K562 (cell line): ENCODE results near the gene PITRM1. TPM values are rescaled to one million over a fixed set of nuclear protein-coding genes. Genes with fewer than 3 reads are reported as not detected.

Experiments used
- ATAC-seq: fragments of 200-7000 bp; cut with Tn5 transposase; 3 replicates; pipeline ENCODE4 v1.9.1; 2020; ENCODE audit warnings: moderate library complexity
- BruUV-seq: library from RNA; stranded (reverse); fragments of 400-500 nt; replicated peaks from 2 replicates; lab custom pipeline; 2021; lab: Mats Ljungman, UMichigan
- CTCF ChIA-PET: fragments of 300-600 bp; formaldehyde crosslinking; extraction: SDS; loops from one replicate; lab custom pipeline; 2021; ENCODE audit warnings: low intra/inter-chr PET ratio; lab: Yijun Ruan, JAX
- POLR2A ChIA-PET: fragments of 300-600, 350-650 bp; sonication (Branson Sonifier 250); formaldehyde crosslinking; extraction: SDS; loops from one replicate; lab custom pipeline; 2021; ENCODE audit warnings: antibody characterized with exemption, inconsistent platforms; lab: Yijun Ruan, JAX
- DNase-seq, 4 experiments: peaks; one replicate each; pipeline versions ENCODE4 v3.0.0 to v3.0.0-alpha.2; 2011 to 2018; ENCODE audit warnings: low spot score in 3 of 4, mixed read lengths in 3 of 4; ENCODE audit errors: extremely low read depth in 1 of 4
- FAIRE-seq: peaks from 2 replicates; lab custom pipeline; 2011; peaks lifted over from hg19 to GRCh38; lab: Jason Lieb, UNC
- H2AFZ ChIP-seq: 2 replicates; pipeline ENCODE4 v1.6.0; 2011; ENCODE audit warnings: low read depth, low read length, control low read depth, inconsistent platforms
- H3K27ac ChIP-seq: fragments of 200-600 bp; 3 replicates; pipeline ENCODE4 v1.8.0; 2011; ENCODE audit warnings: low read depth, mild to moderate bottlenecking, control low read depth, inconsistent platforms, low read length, moderate library complexity, mixed read lengths; ENCODE audit errors: extremely low read depth
- H3K27me3 ChIP-seq, 2 experiments: fragments of 300-600 bp in 1 of 2; 2 replicates in 1 of 2; 3 replicates in 1 of 2; pipeline versions ENCODE4 v1.6.0 to v1.8.0; 2011; ENCODE audit warnings: inconsistent platforms in 2 of 2, low read length in 2 of 2, mild to moderate bottlenecking in 1 of 2, mixed read lengths in 1 of 2, moderate library complexity in 1 of 2; ENCODE audit not compliant: control insufficient read depth in 2 of 2, insufficient read depth in 2 of 2
- H3K36me3 ChIP-seq: fragments of 300-600 bp; 3 replicates; pipeline ENCODE4 v1.8.0; 2011; ENCODE audit warnings: mild to moderate bottlenecking, low read length, inconsistent platforms; ENCODE audit not compliant: control insufficient read depth, insufficient read depth
- H3K4me1 ChIP-seq, 2 experiments: fragments of 200-600 bp in 1 of 2; replicated peaks in 1 of 2; 2 replicates in 1 of 2; 3 replicates in 1 of 2; pipeline versions ENCODE4 v1.5.1 to v1.8.0; 2011; ENCODE audit warnings: inconsistent platforms in 2 of 2, low read length in 2 of 2, mild to moderate bottlenecking in 1 of 2, mixed read lengths in 1 of 2, moderate library complexity in 1 of 2; ENCODE audit not compliant: control insufficient read depth in 2 of 2, insufficient read depth in 2 of 2
- H3K4me2 ChIP-seq: 2 replicates; pipeline ENCODE4 v1.6.1; 2011; ENCODE audit warnings: low read length, control low read depth, inconsistent platforms, mixed read lengths; ENCODE audit not compliant: insufficient read depth
- H3K4me3 ChIP-seq: fragments of 200-600 bp; sonication (generic), shearing (Covaris generic); 2 replicates; pipeline ENCODE4 v1.5.1; 2016; ENCODE audit warnings: control low read depth, inconsistent platforms
- H3K79me2 ChIP-seq: fragments of 200-600 bp; 3 replicates; pipeline ENCODE4 v1.8.0; 2011; ENCODE audit warnings: low read length, inconsistent platforms; ENCODE audit not compliant: control insufficient read depth, insufficient read depth
- H3K9ac ChIP-seq, 2 experiments: 2 replicates each; pipeline versions ENCODE4 v1.6.0 to v1.6.1; 2011; ENCODE audit warnings: low read depth in 2 of 2, low read length in 2 of 2, control low read depth in 1 of 2, inconsistent platforms in 1 of 2, mild to moderate bottlenecking in 1 of 2, mixed read lengths in 1 of 2; ENCODE audit not compliant: insufficient read depth in 1 of 2
- H3K9me1 ChIP-seq: one replicate; pipeline ENCODE4 v1.6.0; 2011; ENCODE audit warnings: inconsistent platforms, mild to moderate bottlenecking, low read length, moderate library complexity; ENCODE audit not compliant: control insufficient read depth, insufficient read depth
- H3K9me3 ChIP-seq: replicated peaks from 2 replicates; pipeline ENCODE4 v1.5.1; 2011; ENCODE audit warnings: low read depth, low read length, inconsistent platforms; ENCODE audit not compliant: control insufficient read depth, insufficient read depth
- H4K20me1 ChIP-seq: replicated peaks from 2 replicates; pipeline ENCODE4 v1.6.1; 2011; ENCODE audit warnings: low read length, inconsistent platforms, mixed read lengths; ENCODE audit not compliant: control insufficient read depth, insufficient read depth
- CBFB ChIP-seq: sonication (generic); formaldehyde crosslinking; IDR thresholded peaks from 2 replicates; pipeline ENCODE4 v1.4.0; 2020; ENCODE audit warnings: mild to moderate bottlenecking, missing genetic modification reagents
- CEBPZ ChIP-seq: fragments of 150-350 bp; IDR thresholded peaks from 2 replicates; pipeline ENCODE4 v1.6.1; 2014; ENCODE audit warnings: low read depth, mild to moderate bottlenecking, low read length, borderline replicate concordance
- CREB5 ChIP-seq: fragments of 250-450 bp; sonication (Bioruptor Pico); IDR thresholded peaks from 2 replicates; pipeline ENCODE4 v1.5.0; 2020; ENCODE audit warnings: mild to moderate bottlenecking
- ETV6 ChIP-seq, 3 experiments: fragments of 150-350 bp in 1 of 3; sonication (generic) in 1 of 3; formaldehyde crosslinking in 1 of 3; IDR thresholded peaks; 2 replicates each; pipeline versions ENCODE4 v1.6.1 to v1.8.0; 2014 to 2022; ENCODE audit warnings: borderline replicate concordance in 2 of 3, low read depth in 2 of 3, antibody characterized with exemption in 1 of 3, low read length in 1 of 3, mild to moderate bottlenecking in 1 of 3, missing genetic modification reagents in 1 of 3
- HMGXB4 ChIP-seq: sonication (generic); formaldehyde crosslinking; IDR thresholded peaks from 2 replicates; pipeline ENCODE4 v1.8.1; 2023; ENCODE audit warnings: mild to moderate bottlenecking, missing genetic modification reagents
- ILF3 ChIP-seq: fragments of 450-650 bp; IDR thresholded peaks from 2 replicates; pipeline ENCODE4 v1.6.1; 2018; ENCODE audit warnings: antibody characterized with exemption, mild to moderate bottlenecking, moderate library complexity, borderline replicate concordance
- MCM2 ChIP-seq: fragments of 450-650 bp; IDR thresholded peaks from 2 replicates; pipeline ENCODE4 v1.6.1; 2017; ENCODE audit warnings: low read depth, mild to moderate bottlenecking
- POLR3G ChIP-seq: IDR thresholded peaks from 2 replicates; pipeline ENCODE4 v1.6.1; 2011; ENCODE audit not compliant: insufficient read length, insufficient replicate concordance; ENCODE audit errors: extremely low read depth
- RBM14 ChIP-seq: fragments of 200-400 bp; formaldehyde crosslinking; IDR thresholded peaks from 2 replicates; pipeline ENCODE4 v1.6.1; 2018; ENCODE audit warnings: low read depth, mild to moderate bottlenecking, low read length, moderate library complexity, borderline replicate concordance; ENCODE audit not compliant: insufficient read depth
- SMARCA5 ChIP-seq: fragments of 450-650 bp; IDR thresholded peaks from 2 replicates; pipeline ENCODE4 v1.6.1; 2016
- SREBF1 ChIP-seq: fragments of 150-350 bp; IDR thresholded peaks from 2 replicates; pipeline ENCODE4 v1.6.1; 2014; ENCODE audit warnings: antibody characterized with exemption, low read depth, low read length, borderline replicate concordance
- TBL1XR1 ChIP-seq, 2 experiments: IDR thresholded peaks; 2 replicates each; pipeline ENCODE4 v1.6.1; 2012; ENCODE audit warnings: improper control_type of control experiment in 2 of 2, low read length in 2 of 2, mild to moderate bottlenecking in 1 of 2
- ZNF436 ChIP-seq: fragments of 250-450, 450-650 bp; sonication (Bioruptor Pico); formaldehyde crosslinking; IDR thresholded peaks from 2 replicates; pipeline ENCODE4 v1.7.0; 2020; ENCODE audit warnings: mild to moderate bottlenecking
- ZNF655 ChIP-seq: fragments of 250-450 bp; sonication (Bioruptor Pico); IDR thresholded peaks from 2 replicates; pipeline ENCODE4 v1.5.0; 2021
- ZNF717 ChIP-seq: fragments of 250-450 bp; sonication (Bioruptor Pico); IDR thresholded peaks from 2 replicates; pipeline ENCODE4 v1.5.0; 2021
- WGBS: fragments of 100-300 bp; shearing (Covaris generic); methylation state at CpG from one replicate; pipeline ENCODE4 v1.1.6; 2016; ENCODE audit warnings: low coverage, mixed read lengths; ENCODE audit not compliant: insufficient coverage; ENCODE audit errors: missing lambda C conversion rate; 5-methylcytosine and 5-hydroxymethylcytosine counted together
- in situ Hi-C: fragments of 300-500 bp; cut with MboI; formaldehyde crosslinking; loops from 4 replicates; pipeline ENCODE4 v1.15.0; 2018; ENCODE audit warnings: inconsistent platforms, mixed read lengths
- intact Hi-C: fragments of 100-400 bp; cut with micrococcal nuclease; formaldehyde crosslinking; loops from 2 replicates; pipeline ENCODE4 v1.14.2; 2022
- polyA plus RNA-seq, 8 experiments: library from polyadenylated mRNA; depleted of rRNA in 4 of 8; stranded (reverse) in 5 of 8; unstranded in 3 of 8; fragments of >200 nt; fragmentation: Nextera tagmentation in 2 of 8; fragmentation: Illumina TruSeq in 1 of 8; extraction: Ambion mirVana in 2 of 8; extraction: Trizol in 1 of 8; gene quantifications; 2 replicates each; pipeline versions ENCODE4 v1.2.1 to v1.2.3, GENCODE V29; 2011 to 2014; ENCODE audit warnings: inconsistent platforms in 1 of 8, missing spikeins in 1 of 8
- total RNA-seq, 7 experiments: library from RNA; depleted of rRNA in 6 of 7; stranded (reverse); fragments of >200 nt in 6 of 7; fragmentation: Illumina TruSeq in 2 of 7; extraction: Trizol in 2 of 7; gene quantifications; 2 replicates each; pipeline versions ENCODE4 v1.2.1 to v1.2.3, GENCODE V29; 2011 to 2021; ENCODE audit warnings: low replicate concordance in 1 of 7

Gene PITRM1
- total and polyA plus RNA-seq, 9 of the 15 experiments (the other 6 are each of a cell fraction or from before 2014, with no cell fraction given) = 21.1 to 70.4 (median 39.7) TPM

- ATAC-seq (no peak), DNase-seq (no peak), FAIRE-seq (peak; percentile 46)
- H4K20me1 ChIP-seq = no peaks in the 10 kb centered on the region
- H3K36me3 ChIP-seq = peaks cover 94% of the 10 kb centered on the region
- BruUV-seq = no TSS peak
- no peaks in the 10 kb centered on the region for H3K27me3 ChIP-seq
- ChIA-PET CTCF (no interaction called here), POLR2A (interaction anchor here (0.8 to 2.1 kb wide), 5 partner anchors 9 to 38 kb away, joined by 3 to 6 read pairs (median 3); partner anchors contain the start of gene PITRM1)
- H3K4me1 ChIP-seq = peaks cover 0 to 4% of the 10 kb centered on the region in 2 experiments; a peak in 1 of 5 replicates
- no peak overlapping the region for H3K4me3 ChIP-seq
- in situ Hi-C loops (no loop called here), intact Hi-C loops (no loop called here)
- H3K79me2 ChIP-seq = no peaks in the 10 kb centered on the region
- H3K4me2 ChIP-seq = no peak overlapping the region
- H3K9me1 ChIP-seq = no peaks in the 10 kb centered on the region
- 79% methylated on average over 3 of the region's 3 CpGs for WGBS
- no peak overlapping the region for H3K27ac ChIP-seq
- H3K9ac ChIP-seq = no peak overlapping the region
- no peaks in the 10 kb centered on the region for H3K9me3 ChIP-seq
- H2AFZ ChIP-seq = no peak overlapping the region
- no peak for TF ChIP-seq POLR3G
- no peak for TF ChIP-seq ILF3
- TF ChIP-seq CREB5 = no peak
- TF ChIP-seq ZNF717 = no peak
- TF ChIP-seq TBL1XR1 (IDR thresholded peaks at IDR 0.05; ENCODE audit: low read length in 2 of 2) = no peak
- no peak for TF ChIP-seq ETV6 (IDR thresholded peaks at IDR 0.05; ENCODE audit: borderline replicate concordance in 1 of 2, low read depth in 2 of 2, low read length in 1 of 2)
- no peak for TF ChIP-seq ETV6 (CRISPR knock-in tag; IDR thresholded peaks at IDR 0.05; ENCODE audit: borderline replicate concordance)
- TF ChIP-seq CBFB (CRISPR knock-in tag) = no peak
- TF ChIP-seq SMARCA5 = no peak
- no peak for TF ChIP-seq SREBF1
- no peak for TF ChIP-seq RBM14
- no peak for TF ChIP-seq ZNF436
- TF ChIP-seq MCM2 = no peak
- TF ChIP-seq HMGXB4 (CRISPR knock-in tag) = no peak
- TF ChIP-seq CEBPZ = no peak
- TF ChIP-seq ZNF655 (CRISPR knock-in tag) = no peak
Measured at GRCh38 chr10:3135006-3135405, 37.6 kb downstream of the PITRM1 start.
